Keratinocyte (primary cell): ENCODE data around the gene P2RX3. TPM values are rescaled to one million over a fixed set of nuclear protein-coding genes. Genes with fewer than 3 reads are reported as not detected.

Source experiments
- DNase-seq: peaks from one replicate; pipeline ENCODE4 v3.0.0-alpha.2; 2011; ENCODE audit warnings: low read depth, missing footprints, low spot score
- FAIRE-seq: peaks from 2 replicates; lab custom pipeline; 2011; peaks lifted over from hg19 to GRCh38; lab: Jason Lieb, UNC
- H2AFZ ChIP-seq: 2 replicates; pipeline ENCODE4 v1.6.0; 2012; ENCODE audit warnings: low read length, control low read depth, inconsistent platforms; ENCODE audit not compliant: control insufficient read depth
- H3K27ac ChIP-seq: 2 replicates; pipeline ENCODE4 v1.5.1; 2011; ENCODE audit warnings: low read length; ENCODE audit not compliant: control insufficient read depth, insufficient read depth
- H3K27me3 ChIP-seq: 3 replicates; pipeline ENCODE4 v1.6.0; 2011; ENCODE audit warnings: low read length; ENCODE audit not compliant: control insufficient read depth, insufficient read depth; ENCODE audit errors: extremely low read depth
- H3K36me3 ChIP-seq, 2 experiments: 2 replicates in 1 of 2; 3 replicates in 1 of 2; pipeline ENCODE4 v1.5.1; 2011; ENCODE audit warnings: low read length in 2 of 2, mild to moderate bottlenecking in 1 of 2; ENCODE audit not compliant: control insufficient read depth in 2 of 2, insufficient read depth in 2 of 2; ENCODE audit errors: extremely low read depth in 1 of 2
- H3K4me1 ChIP-seq: 3 replicates; pipeline ENCODE4 v1.5.1; 2011; ENCODE audit warnings: low read length; ENCODE audit not compliant: control insufficient read depth, insufficient read depth; ENCODE audit errors: extremely low read depth
- H3K4me2 ChIP-seq: 3 replicates; pipeline ENCODE4 v1.6.0; 2011; ENCODE audit warnings: low read depth, low read length; ENCODE audit not compliant: control insufficient read depth, insufficient read depth; ENCODE audit errors: extremely low read depth
- H3K4me3 ChIP-seq, 3 experiments: fragments of 200-600 bp in 1 of 3; sonication (generic) in 1 of 3; 2 replicates in 2 of 3; 3 replicates in 1 of 3; pipeline ENCODE4 v1.5.1; 2011 to 2016; ENCODE audit warnings: low read length in 3 of 3, mild to moderate bottlenecking in 3 of 3, control low read depth in 2 of 3, inconsistent platforms in 1 of 3, low read depth in 1 of 3, mixed read lengths in 1 of 3, mixed run types in 1 of 3, moderate library complexity in 1 of 3; ENCODE audit not compliant: control insufficient read depth in 2 of 3, insufficient read depth in 2 of 3; ENCODE audit errors: extremely low read depth in 1 of 3
- H3K79me2 ChIP-seq: 2 replicates; pipeline ENCODE4 v1.6.0; 2012; ENCODE audit warnings: low read length; ENCODE audit not compliant: control insufficient read depth, insufficient read depth
- H3K9ac ChIP-seq: 3 replicates; pipeline ENCODE4 v1.6.0; 2011; ENCODE audit warnings: low read length; ENCODE audit not compliant: control insufficient read depth, insufficient read depth; ENCODE audit errors: extremely low read depth
- H3K9me1 ChIP-seq: 3 replicates; pipeline ENCODE4 v1.6.0; 2011; ENCODE audit warnings: low read length; ENCODE audit not compliant: control insufficient read depth, insufficient read depth; ENCODE audit errors: extremely low read depth
- H3K9me3 ChIP-seq: 2 replicates; pipeline ENCODE4 v1.5.1; 2012; ENCODE audit warnings: low read depth, low read length; ENCODE audit not compliant: control insufficient read depth
- H4K20me1 ChIP-seq: 3 replicates; pipeline ENCODE4 v1.6.0; 2011; ENCODE audit warnings: low read length; ENCODE audit not compliant: control insufficient read depth, insufficient read depth; ENCODE audit errors: extremely low read depth
- EZH2 ChIP-seq: IDR thresholded peaks from one replicate; pipeline ENCODE4 v1.6.1; 2012; ENCODE audit warnings: inconsistent platforms, mild to moderate bottlenecking, low read length, moderate library complexity
- dilution Hi-C: fragments of 300-500 bp; cut with MboI; formaldehyde crosslinking; loops from one replicate; pipeline ENCODE4 v1.7.0; 2020; ENCODE audit warnings: low sequenced_read_pairs; ENCODE audit not compliant: extremely low pct_ligation_motif_present
- polyA plus RNA-seq, 5 experiments: library from polyadenylated mRNA; depleted of rRNA in 3 of 5; stranded (reverse) in 3 of 5; stranded (forward) in 1 of 5; unstranded in 1 of 5; fragments of >200 nt; gene quantifications; 1 replicate in 1 of 5; 2 replicates in 3 of 5; 3 replicates in 1 of 5; pipeline versions ENCODE4 v1.2.1 to v1.2.3, GENCODE V29; 2011 to 2012; ENCODE audit warnings: missing spikeins in 2 of 5, low read depth in 1 of 5, low replicate concordance in 1 of 5
- TF ChIP-seq, protein P1 (sequence below), 3 experiments: IDR thresholded peaks in 1 of 3; conservative IDR thresholded peaks in 1 of 3; optimal IDR thresholded peaks in 1 of 3; 2 replicates in 2 of 3; 3 replicates in 1 of 3; pipeline versions ENCODE3 to v1.5.1; 2011; ENCODE audit warnings: low read length in 3 of 3, mild to moderate bottlenecking in 3 of 3, moderate library complexity in 2 of 3, control low read depth in 1 of 3, inconsistent platforms in 1 of 3; ENCODE audit not compliant: insufficient read depth in 2 of 3; ENCODE audit errors: extremely low read depth in 1 of 3

The P2RX3 gene
- polyA plus RNA-seq, 1 donor (not counting 4 experiments of a cell fraction or from before 2014, with no cell fraction given), result not detected

DNA sequence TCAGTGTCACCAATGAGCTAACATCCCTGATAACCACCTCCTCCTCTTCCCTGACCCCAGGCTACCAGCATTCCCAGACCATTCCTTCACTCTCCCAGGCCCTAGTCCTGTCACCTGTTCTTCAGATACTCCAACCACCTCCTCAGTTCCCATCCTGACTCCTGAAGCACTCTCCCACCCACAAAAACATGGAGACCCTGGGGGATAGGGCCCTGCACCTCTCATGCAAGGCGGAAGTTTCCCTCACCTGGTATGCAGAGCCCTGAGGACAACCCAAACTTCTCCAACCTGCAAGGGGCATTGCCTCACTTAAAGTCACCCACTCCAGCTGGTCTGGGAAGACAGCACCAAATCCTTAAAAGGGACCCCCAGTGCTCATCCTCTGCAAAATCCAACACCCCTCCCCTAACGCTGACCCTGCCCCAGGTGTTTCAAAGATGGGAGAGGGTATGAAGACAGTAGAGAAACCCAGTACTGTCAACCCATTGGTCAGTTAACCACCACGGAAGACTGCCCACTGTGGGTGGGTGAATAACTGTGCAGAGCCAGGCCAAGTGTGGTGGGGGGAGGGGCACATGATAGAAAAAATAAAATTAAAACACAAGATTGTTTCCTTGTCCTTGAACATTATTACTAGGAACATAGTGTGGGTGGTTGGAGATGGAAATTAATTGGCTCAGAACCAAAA, 14.8 kb upstream of the P2RX3 start:
- Histone ChIP-seq H3K4me3 (peak overlapping the region; percentile 65 to 92 (median 87)), H3K36me3 (peaks cover 15 to 34% of the 10 kb centered on the region in 2 experiments), H3K9me1 (peaks cover 2% of the 10 kb centered on the region), H3K79me2 (peaks cover 42% of the 10 kb centered on the region), H3K4me1 (peaks cover 54% of the 10 kb centered on the region), H3K4me2 (peak overlapping the region; percentile 94), H4K20me1 (peaks cover 2% of the 10 kb centered on the region), H3K27ac (peak overlapping the region; percentile 94), H2AFZ (no peak overlapping the region), H3K27me3 (no peaks in the 10 kb centered on the region), H3K9ac (peak overlapping the region; percentile 93), H3K9me3 (no peaks in the 10 kb centered on the region)
- dilution Hi-C loops, result no loop called here
- no peak for TF ChIP-seq EZH2
- TF ChIP-seq, protein P1, sequence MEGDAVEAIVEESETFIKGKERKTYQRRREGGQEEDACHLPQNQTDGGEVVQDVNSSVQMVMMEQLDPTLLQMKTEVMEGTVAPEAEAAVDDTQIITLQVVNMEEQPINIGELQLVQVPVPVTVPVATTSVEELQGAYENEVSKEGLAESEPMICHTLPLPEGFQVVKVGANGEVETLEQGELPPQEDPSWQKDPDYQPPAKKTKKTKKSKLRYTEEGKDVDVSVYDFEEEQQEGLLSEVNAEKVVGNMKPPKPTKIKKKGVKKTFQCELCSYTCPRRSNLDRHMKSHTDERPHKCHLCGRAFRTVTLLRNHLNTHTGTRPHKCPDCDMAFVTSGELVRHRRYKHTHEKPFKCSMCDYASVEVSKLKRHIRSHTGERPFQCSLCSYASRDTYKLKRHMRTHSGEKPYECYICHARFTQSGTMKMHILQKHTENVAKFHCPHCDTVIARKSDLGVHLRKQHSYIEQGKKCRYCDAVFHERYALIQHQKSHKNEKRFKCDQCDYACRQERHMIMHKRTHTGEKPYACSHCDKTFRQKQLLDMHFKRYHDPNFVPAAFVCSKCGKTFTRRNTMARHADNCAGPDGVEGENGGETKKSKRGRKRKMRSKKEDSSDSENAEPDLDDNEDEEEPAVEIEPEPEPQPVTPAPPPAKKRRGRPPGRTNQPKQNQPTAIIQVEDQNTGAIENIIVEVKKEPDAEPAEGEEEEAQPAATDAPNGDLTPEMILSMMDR (optimal IDR thresholded peaks at IDR 0.05 in 1 of 3, IDR thresholded peaks at IDR 0.05 in 1 of 3, conservative IDR thresholded peaks at IDR 0.05 in 1 of 3; ENCODE audit: extremely low read depth in 1 of 3, insufficient read depth in 2 of 3, low read length in 3 of 3), result peak in 1 of 3 experiments; percentile 8
- FAIRE-seq (peak; percentile 79), DNase-seq (no peak)

DNA sequence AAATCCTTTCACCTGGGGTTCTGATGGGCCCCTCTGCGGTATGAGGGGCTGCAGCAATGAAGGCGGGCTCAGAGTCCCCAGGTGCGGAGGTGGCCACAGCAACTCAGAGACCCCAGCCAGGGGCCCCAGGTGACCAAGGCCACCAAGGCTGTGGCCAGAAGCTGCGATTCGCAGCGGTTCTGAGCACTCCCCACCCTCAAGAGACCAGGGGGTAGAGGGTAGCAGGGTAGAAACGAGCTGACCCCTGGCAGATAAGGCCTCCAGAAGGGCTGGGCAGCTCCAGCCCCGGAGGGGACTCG, 14.3 kb upstream of the P2RX3 start:
- TF ChIP-seq, protein P1 (optimal IDR thresholded peaks at IDR 0.05 in 1 of 3, IDR thresholded peaks at IDR 0.05 in 1 of 3, conservative IDR thresholded peaks at IDR 0.05 in 1 of 3; ENCODE audit: extremely low read depth in 1 of 3, insufficient read depth in 2 of 3, low read length in 3 of 3), result no peak
- FAIRE-seq (no peak), DNase-seq (no peak)
- H3K9me3 ChIP-seq, result no peaks in the 10 kb centered on the region
- no peaks in the 10 kb centered on the region for H3K27me3 ChIP-seq
- peaks cover 2% of the 10 kb centered on the region for H3K9me1 ChIP-seq
- peak overlapping the region; percentile 65 to 92 (median 87) for H3K4me3 ChIP-seq
- peaks cover 18 to 35% of the 10 kb centered on the region in 2 experiments for H3K36me3 ChIP-seq
- H3K9ac ChIP-seq, result peak overlapping the region; percentile 93
- H3K4me2 ChIP-seq, result peak overlapping the region; percentile 94
- no peaks in the 10 kb centered on the region for H4K20me1 ChIP-seq
- peak overlapping the region; percentile 94 for H3K27ac ChIP-seq
- peaks cover 38% of the 10 kb centered on the region for H3K79me2 ChIP-seq
- dilution Hi-C loops, result no loop called here
- H2AFZ ChIP-seq, result no peak overlapping the region
- peaks cover 50% of the 10 kb centered on the region for H3K4me1 ChIP-seq
